HepG2 (cell line): ENCODE data around the gene ZBTB2. TPM values are rescaled to one million over a fixed set of nuclear protein-coding genes. Genes with fewer than 3 reads are reported as not detected.

Source experiments
- ATRX ChIP-seq: sonication (generic); formaldehyde crosslinking; IDR thresholded peaks from 2 replicates; pipeline ENCODE4 v1.4.0; 2020; ENCODE audit warnings: missing genetic modification reagents, borderline replicate concordance
- BCL6 ChIP-seq: IDR thresholded peaks from 2 replicates; pipeline ENCODE4 v1.6.1; 2016; ENCODE audit warnings: missing genetic modification reagents, missing compliant biosample characterization
- ELF3 ChIP-seq: IDR thresholded peaks from 2 replicates; pipeline ENCODE4 v1.6.1; 2016; ENCODE audit warnings: missing genetic modification reagents, missing compliant biosample characterization
- FOXA1 ChIP-seq, 2 experiments: fragments of 450-650 bp in 1 of 2; sonication (generic) in 1 of 2; formaldehyde crosslinking in 1 of 2; IDR thresholded peaks; 2 replicates each; pipeline versions ENCODE4 v1.4.0 to v1.6.1; 2016 to 2020; ENCODE audit warnings: missing genetic modification reagents in 1 of 2
- FOXJ3 ChIP-seq: sonication (generic); formaldehyde crosslinking; IDR thresholded peaks from 2 replicates; pipeline ENCODE4 v1.4.0; 2020; ENCODE audit warnings: missing genetic modification reagents, mild to moderate bottlenecking, borderline replicate concordance
- MTA3 ChIP-seq: sonication (generic); formaldehyde crosslinking; IDR thresholded peaks from 2 replicates; pipeline ENCODE4 v1.4.0; 2020; ENCODE audit warnings: missing genetic modification reagents
- RFX1 ChIP-seq: fragments of 450-650 bp; IDR thresholded peaks from 2 replicates; pipeline ENCODE4 v1.6.1; 2017
- RFXAP ChIP-seq: sonication (generic); formaldehyde crosslinking; IDR thresholded peaks from 2 replicates; pipeline ENCODE4 v1.4.0; 2020; ENCODE audit warnings: missing genetic modification reagents, borderline replicate concordance
- TOPORS ChIP-seq: sonication (generic); formaldehyde crosslinking; IDR thresholded peaks from 2 replicates; pipeline ENCODE4 v1.8.0; 2023; ENCODE audit warnings: mild to moderate bottlenecking, missing genetic modification reagents
- ZNF101 ChIP-seq: sonication (generic); formaldehyde crosslinking; IDR thresholded peaks from 2 replicates; pipeline ENCODE4 v1.4.0; 2020; ENCODE audit warnings: mild to moderate bottlenecking, low read depth, missing genetic modification reagents, borderline replicate concordance
- ZNF12 ChIP-seq: sonication (generic); formaldehyde crosslinking; IDR thresholded peaks from 2 replicates; pipeline ENCODE4 v1.5.0; 2020; ENCODE audit warnings: missing genetic modification reagents
- ZNF136 ChIP-seq: sonication (generic); formaldehyde crosslinking; IDR thresholded peaks from 2 replicates; pipeline ENCODE4 v1.8.1; 2022; ENCODE audit warnings: low read depth, mild to moderate bottlenecking, moderate library complexity, missing genetic modification reagents
- ZNF17 ChIP-seq: sonication (generic); formaldehyde crosslinking; IDR thresholded peaks from 2 replicates; pipeline ENCODE4 v1.5.0; 2020; ENCODE audit warnings: mild to moderate bottlenecking, missing genetic modification reagents
- ZNF367 ChIP-seq: sonication (generic); formaldehyde crosslinking; IDR thresholded peaks from 2 replicates; pipeline ENCODE4 v1.4.0; 2020; ENCODE audit warnings: missing genetic modification reagents, borderline replicate concordance
- ZNF552 ChIP-seq: sonication (generic); formaldehyde crosslinking; IDR thresholded peaks from 2 replicates; pipeline ENCODE4 v1.9.0; 2022; ENCODE audit warnings: missing genetic modification reagents, mild to moderate bottlenecking, borderline replicate concordance
- ZNF564 ChIP-seq: sonication (generic); formaldehyde crosslinking; IDR thresholded peaks from 2 replicates; pipeline ENCODE4 v1.8.1; 2023; ENCODE audit warnings: mild to moderate bottlenecking, missing genetic modification reagents
- ZNF737 ChIP-seq: sonication (generic); formaldehyde crosslinking; IDR thresholded peaks from 2 replicates; pipeline ENCODE4 v1.5.0; 2020; ENCODE audit warnings: missing genetic modification reagents, mild to moderate bottlenecking, borderline replicate concordance
- ZNF782 ChIP-seq: sonication (generic); formaldehyde crosslinking; IDR thresholded peaks from 2 replicates; pipeline ENCODE4 v1.4.0; 2020; ENCODE audit warnings: missing genetic modification reagents, mild to moderate bottlenecking, borderline replicate concordance
- polyA plus RNA-seq, 8 experiments: library from polyadenylated mRNA; depleted of rRNA in 3 of 8; stranded (reverse) in 7 of 8; unstranded in 1 of 8; fragments of >200 nt; fragmentation: Illumina TruSeq in 4 of 8; extraction: Trizol in 4 of 8; gene quantifications; 2 replicates each; pipeline versions ENCODE4 v1.2.1 to v1.2.3, GENCODE V29; 2011 to 2016; ENCODE audit warnings: low read depth in 4 of 8, missing spikeins in 1 of 8, mixed read lengths in 1 of 8; ENCODE audit not compliant: insufficient read depth in 1 of 8
- total RNA-seq, 5 experiments: library from RNA; depleted of rRNA; stranded (reverse); fragments of >200 nt; fragmentation: Illumina TruSeq; extraction: Trizol; gene quantifications; 2 replicates each; pipeline ENCODE4 v1.2.3, GENCODE V29; 2016; ENCODE audit warnings: low read depth in 1 of 5
- TF ChIP-seq, protein P1 (sequence below): IDR thresholded peaks from 2 replicates; pipeline ENCODE4 v1.6.1; 2016; ENCODE audit warnings: mild to moderate bottlenecking, missing biosample characterization, missing genetic modification reagents
- TF ChIP-seq, protein P2 (sequence below): sonication (generic); formaldehyde crosslinking; IDR thresholded peaks from 2 replicates; pipeline ENCODE4 v1.4.0; 2020; ENCODE audit warnings: missing genetic modification reagents, borderline replicate concordance
- TF ChIP-seq, protein P3 (sequence below): sonication (generic); formaldehyde crosslinking; IDR thresholded peaks from 2 replicates; pipeline ENCODE4 v1.5.0; 2020; ENCODE audit warnings: missing genetic modification reagents
- TF ChIP-seq, protein P4 (sequence below): sonication (generic); formaldehyde crosslinking; IDR thresholded peaks from 2 replicates; pipeline ENCODE4 v1.8.1; 2023; ENCODE audit warnings: mild to moderate bottlenecking, missing genetic modification reagents

The ZBTB2 gene
- total and polyA plus RNA-seq, 2 of the 13 experiments (the other 11 are each of a cell fraction or from before 2014, with no cell fraction given) = 15.4 to 22.8 TPM

GRCh38 chr6:151325075-151326050, 66.0 kb downstream of the ZBTB2 start (continued):
- TF ChIP-seq MTA3 (CRISPR knock-in tag) (no peak), ZNF737 (CRISPR knock-in tag) (no peak), ZNF101 (CRISPR knock-in tag) (no peak), ELF3 (0 out of 2 replicates have a peak, but pooled peaks have one; percentile 0), ATRX (no peak), FOXA1 (IDR thresholded peaks at IDR 0.05) (no peak), FOXA1 (CRISPR knock-in tag; IDR thresholded peaks at IDR 0.05) (no peak), ZNF552 (CRISPR knock-in tag) (no peak), ZNF136 (CRISPR knock-in tag) (0 out of 2 replicates have a peak, but pooled peaks have one; percentile 64), BCL6 (CRISPR knock-in tag) (no peak), ZNF12 (CRISPR knock-in tag) (no peak), ZNF17 (CRISPR knock-in tag) (no peak), TOPORS (CRISPR knock-in tag) (no peak), RFX1 (no peak), FOXJ3 (CRISPR knock-in tag) (0 out of 2 replicates have a peak, but pooled peaks have one; percentile 3), ZNF782 (CRISPR knock-in tag) (no peak), ZNF367 (CRISPR knock-in tag) (no peak), RFXAP (CRISPR knock-in tag) (no peak), ZNF564 (no peak)
- TF ChIP-seq, protein P1, sequence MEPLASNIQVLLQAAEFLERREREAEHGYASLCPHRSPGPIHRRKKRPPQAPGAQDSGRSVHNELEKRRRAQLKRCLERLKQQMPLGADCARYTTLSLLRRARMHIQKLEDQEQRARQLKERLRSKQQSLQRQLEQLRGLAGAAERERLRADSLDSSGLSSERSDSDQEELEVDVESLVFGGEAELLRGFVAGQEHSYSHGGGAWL (CRISPR knock-in tag) = no peak; the same call in 1 of the 2 replicates
- TF ChIP-seq, protein P2, sequence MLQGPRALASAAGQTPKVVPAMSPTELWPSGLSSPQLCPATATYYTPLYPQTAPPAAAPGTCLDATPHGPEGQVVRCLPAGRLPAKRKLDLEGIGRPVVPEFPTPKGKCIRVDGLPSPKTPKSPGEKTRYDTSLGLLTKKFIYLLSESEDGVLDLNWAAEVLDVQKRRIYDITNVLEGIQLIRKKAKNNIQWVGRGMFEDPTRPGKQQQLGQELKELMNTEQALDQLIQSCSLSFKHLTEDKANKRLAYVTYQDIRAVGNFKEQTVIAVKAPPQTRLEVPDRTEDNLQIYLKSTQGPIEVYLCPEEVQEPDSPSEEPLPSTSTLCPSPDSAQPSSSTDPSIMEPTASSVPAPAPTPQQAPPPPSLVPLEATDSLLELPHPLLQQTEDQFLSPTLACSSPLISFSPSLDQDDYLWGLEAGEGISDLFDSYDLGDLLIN (CRISPR knock-in tag) = no peak
- TF ChIP-seq, protein P3, sequence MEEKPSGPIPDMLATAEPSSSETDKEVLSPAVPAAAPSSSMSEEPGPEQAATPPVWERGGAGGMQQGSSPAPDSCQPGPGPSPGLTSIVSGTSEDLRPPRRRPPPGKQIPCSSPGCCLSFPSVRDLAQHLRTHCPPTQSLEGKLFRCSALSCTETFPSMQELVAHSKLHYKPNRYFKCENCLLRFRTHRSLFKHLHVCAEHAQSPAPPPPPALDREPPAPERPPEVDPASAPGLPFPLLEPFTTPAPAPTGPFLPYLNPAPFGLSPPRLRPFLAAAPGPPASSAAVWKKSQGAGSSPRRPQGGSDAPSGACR = no peak
- TF ChIP-seq, protein P4, sequence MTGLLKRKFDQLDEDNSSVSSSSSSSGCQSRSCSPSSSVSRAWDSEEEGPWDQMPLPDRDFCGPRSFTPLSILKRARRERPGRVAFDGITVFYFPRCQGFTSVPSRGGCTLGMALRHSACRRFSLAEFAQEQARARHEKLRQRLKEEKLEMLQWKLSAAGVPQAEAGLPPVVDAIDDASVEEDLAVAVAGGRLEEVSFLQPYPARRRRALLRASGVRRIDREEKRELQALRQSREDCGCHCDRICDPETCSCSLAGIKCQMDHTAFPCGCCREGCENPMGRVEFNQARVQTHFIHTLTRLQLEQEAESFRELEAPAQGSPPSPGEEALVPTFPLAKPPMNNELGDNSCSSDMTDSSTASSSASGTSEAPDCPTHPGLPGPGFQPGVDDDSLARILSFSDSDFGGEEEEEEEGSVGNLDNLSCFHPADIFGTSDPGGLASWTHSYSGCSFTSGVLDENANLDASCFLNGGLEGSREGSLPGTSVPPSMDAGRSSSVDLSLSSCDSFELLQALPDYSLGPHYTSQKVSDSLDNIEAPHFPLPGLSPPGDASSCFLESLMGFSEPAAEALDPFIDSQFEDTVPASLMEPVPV = no peak
